RWPE1 (cell line): ENCODE results near the gene HSPBP1.

Experiments
- CTCF ChIA-PET: fragments of 350-600 bp; sonication (Branson Sonifier 250); formaldehyde crosslinking; extraction: SDS; loops from one replicate; lab custom pipeline; 2021; lab: Yijun Ruan, JAX
- POLR2A ChIA-PET: fragments of 400-600 bp; formaldehyde crosslinking; extraction: SDS; loops from one replicate; lab custom pipeline; 2020; ENCODE audit warnings: antibody characterized with exemption; ENCODE audit not compliant: low non-redundant PET; lab: Yijun Ruan, JAX
- DNase-seq: peaks from one replicate; pipeline ENCODE4 v3.0.0; 2012; ENCODE audit warnings: low spot score
- H3K27ac ChIP-seq: fragments of 450-650 bp; 2 replicates; pipeline ENCODE4 v1.5.1; 2017
- CTCF ChIP-seq: fragments of 450-650 bp; conservative IDR thresholded peaks from 2 replicates; pipeline ENCODE4 v1.5.1; 2017; ENCODE audit warnings: low read depth, mild to moderate bottlenecking

The HSPBP1 gene

GRCh38 chr19:55311797-55312196, 31.9 kb upstream of the HSPBP1 start:
- ChIA-PET CTCF (interaction anchor here (1.2 to 1.6 kb wide), 2 partner anchors 9 to 14 kb away, joined by 3 read pairs; no protein-coding TSS in a partner anchor), POLR2A (no interaction called here)
- no peak overlapping the region for H3K27ac ChIP-seq
- DNase-seq: no peak
- no peak for TF ChIP-seq CTCF

GRCh38 chr19:55311397-55311796, 31.5 kb upstream of the HSPBP1 start:
- DNase-seq: no peak
- TF ChIP-seq CTCF: no peak
- no peak overlapping the region for H3K27ac ChIP-seq
- ChIA-PET CTCF (no interaction called here), POLR2A (no interaction called here)

- no peak overlapping the region for H3K27ac ChIP-seq
- CTCF ChIA-PET: no interaction called here
- DNase-seq: no peak
- POLR2A ChIA-PET: no interaction called here
- no peak for TF ChIP-seq CTCF
Measured at GRCh38 chr19:55310498-55310897, 30.6 kb upstream of the HSPBP1 start.

- POLR2A ChIA-PET: no interaction called here
- no peak for TF ChIP-seq CTCF
- H3K27ac ChIP-seq: peak overlapping the region; percentile 5; the same call in 1 of the 2 replicates
- no peak for DNase-seq
- CTCF ChIA-PET: no interaction called here
Measured at GRCh38 chr19:55309448-55309847, 29.5 kb upstream of the HSPBP1 start.

GRCh38 chr19:55308281-55308680, 28.4 kb upstream of the HSPBP1 start:
- H3K27ac ChIP-seq: no peak overlapping the region

GRCh38 chr19:55306712-55307111, 26.8 kb upstream of the HSPBP1 start:
- ChIA-PET POLR2A (no interaction called here), CTCF (no interaction called here)
- no peak for TF ChIP-seq CTCF
- no peak for DNase-seq
- H3K27ac ChIP-seq: 0 out of 2 replicates have a peak overlapping the region, but pooled peaks have one; percentile 26

More at GRCh38 chr19:55308281-55308680, 28.4 kb upstream of the HSPBP1 start:
- DNase-seq: no peak
- POLR2A ChIA-PET: interaction anchor here (0.6 kb wide), 1 partner anchor 76 kb away, joined by 3 read pairs; no protein-coding TSS in a partner anchor
- no peak for TF ChIP-seq CTCF
- CTCF ChIA-PET: no interaction called here
